SK-N-SH treated with all-trans-retinoic acid at 6 μM for 48 hours (cell line): Measurements from ENCODE around the gene VAPA.

Source experiments
- ATAC-seq: fragments of 200-7000 bp; cut with Tn5 transposase; 3 replicates; pipeline ENCODE4 v1.9.1; 2020; ENCODE audit warnings: mild to moderate bottlenecking, moderate library complexity
- ARNTL ChIP-seq: fragments of 450-650 bp; formaldehyde crosslinking; IDR thresholded peaks from 2 replicates; pipeline ENCODE4 v1.5.0; 2020; ENCODE audit warnings: low read depth, mild to moderate bottlenecking, moderate library complexity, borderline replicate concordance
- BACH2 ChIP-seq: fragments of 250-450 bp; sonication (Bioruptor Pico); IDR thresholded peaks from 2 replicates; pipeline ENCODE4 v1.9.0; 2021; ENCODE audit warnings: mild to moderate bottlenecking, borderline replicate concordance
- CREB5 ChIP-seq: fragments of 250-450 bp; sonication (Bioruptor Pico); IDR thresholded peaks from 2 replicates; pipeline ENCODE4 v1.5.1; 2020; ENCODE audit warnings: low read depth, mild to moderate bottlenecking, moderate library complexity
- CSDC2 ChIP-seq: fragments of 250-450 bp; sonication (Bioruptor Pico); IDR thresholded peaks from 2 replicates; pipeline ENCODE4 v1.5.0; 2020; ENCODE audit warnings: mild to moderate bottlenecking, moderate library complexity
- CSRNP3 ChIP-seq: fragments of 250-450 bp; sonication (Bioruptor Pico); IDR thresholded peaks from 2 replicates; pipeline ENCODE4 v1.5.1; 2021; ENCODE audit warnings: mild to moderate bottlenecking, moderate library complexity
- ESRRG ChIP-seq: fragments of 250-450 bp; sonication (Bioruptor Pico); IDR thresholded peaks from 2 replicates; pipeline ENCODE4 v1.6.1; 2021; ENCODE audit warnings: mild to moderate bottlenecking
- GLIS3 ChIP-seq: fragments of 250-450 bp; sonication (Bioruptor Pico); IDR thresholded peaks from 2 replicates; pipeline ENCODE4 v1.5.0; 2020; ENCODE audit warnings: mild to moderate bottlenecking, moderate library complexity
- OSR1 ChIP-seq: fragments of 250-450 bp; sonication (Bioruptor Pico); IDR thresholded peaks from 2 replicates; pipeline ENCODE4 v1.8.0; 2022; ENCODE audit warnings: moderate library complexity, mild to moderate bottlenecking, inconsistent platforms
- PPARA ChIP-seq: fragments of 250-450 bp; sonication (Bioruptor Pico); IDR thresholded peaks from 2 replicates; pipeline ENCODE4 v1.5.0; 2020; ENCODE audit warnings: mild to moderate bottlenecking, borderline replicate concordance
- RARB ChIP-seq: fragments of 250-450 bp; sonication (Bioruptor Pico); IDR thresholded peaks from 2 replicates; pipeline ENCODE4 v1.8.0; 2021; ENCODE audit warnings: mild to moderate bottlenecking, moderate library complexity
- SNAI2 ChIP-seq: fragments of 250-450 bp; sonication (Bioruptor Pico); IDR thresholded peaks from 2 replicates; pipeline ENCODE4 v1.5.0; 2020; ENCODE audit warnings: mild to moderate bottlenecking, moderate library complexity
- TCF4 ChIP-seq: fragments of 250-450 bp; sonication (Bioruptor Pico); IDR thresholded peaks from 2 replicates; pipeline ENCODE4 v1.8.0; 2021; ENCODE audit warnings: mild to moderate bottlenecking, moderate library complexity, borderline replicate concordance
- TOX ChIP-seq: fragments of 250-450 bp; sonication (Bioruptor Pico); IDR thresholded peaks from 2 replicates; pipeline ENCODE4 v1.8.0; 2021; ENCODE audit warnings: mild to moderate bottlenecking, moderate library complexity, borderline replicate concordance
- ZC3H10 ChIP-seq: fragments of 250-450 bp; sonication (Bioruptor Pico); IDR thresholded peaks from 2 replicates; pipeline ENCODE4 v1.5.1; 2021; ENCODE audit warnings: mild to moderate bottlenecking, moderate library complexity
- ZFP3 ChIP-seq: fragments of 250-450 bp; sonication (Bioruptor Pico); IDR thresholded peaks from 2 replicates; pipeline ENCODE4 v1.5.0; 2020; ENCODE audit warnings: mild to moderate bottlenecking, moderate library complexity
- ZFP30 ChIP-seq: fragments of 450-650 bp; formaldehyde crosslinking; IDR thresholded peaks from 2 replicates; pipeline ENCODE4 v1.5.0; 2022; ENCODE audit warnings: mild to moderate bottlenecking, moderate library complexity
- ZNF565 ChIP-seq: fragments of 450-650 bp; formaldehyde crosslinking; conservative IDR thresholded peaks from 2 replicates; pipeline ENCODE4 v1.5.0; 2020; ENCODE audit warnings: low read depth, mild to moderate bottlenecking, moderate library complexity
- ZNF70 ChIP-seq: fragments of 450-650 bp; formaldehyde crosslinking; IDR thresholded peaks from 2 replicates; pipeline ENCODE4 v1.5.0; 2020; ENCODE audit warnings: mild to moderate bottlenecking, moderate library complexity
- ZNF8 ChIP-seq: fragments of 450-650 bp; formaldehyde crosslinking; IDR thresholded peaks from 2 replicates; pipeline ENCODE4 v1.5.0; 2020; ENCODE audit warnings: mild to moderate bottlenecking, moderate library complexity
- TF ChIP-seq, protein P1 (sequence below): fragments of 250-450 bp; sonication (Bioruptor Pico); IDR thresholded peaks from 2 replicates; pipeline ENCODE4 v1.8.0; 2021; ENCODE audit warnings: low read depth, mild to moderate bottlenecking, moderate library complexity, borderline replicate concordance
- TF ChIP-seq, protein P2 (sequence below): fragments of 250-450 bp; sonication (Bioruptor Pico); IDR thresholded peaks from 2 replicates; pipeline ENCODE4 v1.5.0; 2020; ENCODE audit warnings: mild to moderate bottlenecking, moderate library complexity
- TF ChIP-seq, protein P3 (sequence below): fragments of 250-450 bp; sonication (Bioruptor Pico); IDR thresholded peaks from 2 replicates; pipeline ENCODE4 v1.8.0; 2020; ENCODE audit warnings: mild to moderate bottlenecking, moderate library complexity, borderline replicate concordance

The VAPA gene

GRCh38 chr18:9878095-9878494 lies 35.7 kb upstream of the VAPA start:
- no peak for ATAC-seq
- TF ChIP-seq OSR1 (CRISPR knock-in tag) (no peak), BACH2 (CRISPR knock-in tag) (no peak), ZFP30 (CRISPR knock-in tag) (no peak), ZNF565 (CRISPR knock-in tag) (no peak), ZC3H10 (CRISPR knock-in tag) (no peak), SNAI2 (CRISPR knock-in tag) (no peak), ZFP3 (CRISPR knock-in tag) (no peak), ZNF8 (CRISPR knock-in tag) (no peak), GLIS3 (no peak), RARB (CRISPR knock-in tag) (no peak), ESRRG (no peak), CSDC2 (no peak), PPARA (no peak), TOX (CRISPR knock-in tag) (no peak), ZNF70 (CRISPR knock-in tag) (no peak)
- TF ChIP-seq, protein P1, sequence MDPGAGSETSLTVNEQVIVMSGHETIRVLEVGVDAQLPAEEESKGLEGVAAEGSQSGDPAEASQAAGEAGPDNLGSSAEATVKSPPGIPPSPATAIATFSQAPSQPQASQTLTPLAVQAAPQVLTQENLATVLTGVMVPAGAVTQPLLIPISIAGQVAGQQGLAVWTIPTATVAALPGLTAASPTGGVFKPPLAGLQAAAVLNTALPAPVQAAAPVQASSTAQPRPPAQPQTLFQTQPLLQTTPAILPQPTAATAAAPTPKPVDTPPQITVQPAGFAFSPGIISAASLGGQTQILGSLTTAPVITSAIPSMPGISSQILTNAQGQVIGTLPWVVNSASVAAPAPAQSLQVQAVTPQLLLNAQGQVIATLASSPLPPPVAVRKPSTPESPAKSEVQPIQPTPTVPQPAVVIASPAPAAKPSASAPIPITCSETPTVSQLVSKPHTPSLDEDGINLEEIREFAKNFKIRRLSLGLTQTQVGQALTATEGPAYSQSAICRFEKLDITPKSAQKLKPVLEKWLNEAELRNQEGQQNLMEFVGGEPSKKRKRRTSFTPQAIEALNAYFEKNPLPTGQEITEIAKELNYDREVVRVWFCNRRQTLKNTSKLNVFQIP: no peak
- TF ChIP-seq, protein P2, sequence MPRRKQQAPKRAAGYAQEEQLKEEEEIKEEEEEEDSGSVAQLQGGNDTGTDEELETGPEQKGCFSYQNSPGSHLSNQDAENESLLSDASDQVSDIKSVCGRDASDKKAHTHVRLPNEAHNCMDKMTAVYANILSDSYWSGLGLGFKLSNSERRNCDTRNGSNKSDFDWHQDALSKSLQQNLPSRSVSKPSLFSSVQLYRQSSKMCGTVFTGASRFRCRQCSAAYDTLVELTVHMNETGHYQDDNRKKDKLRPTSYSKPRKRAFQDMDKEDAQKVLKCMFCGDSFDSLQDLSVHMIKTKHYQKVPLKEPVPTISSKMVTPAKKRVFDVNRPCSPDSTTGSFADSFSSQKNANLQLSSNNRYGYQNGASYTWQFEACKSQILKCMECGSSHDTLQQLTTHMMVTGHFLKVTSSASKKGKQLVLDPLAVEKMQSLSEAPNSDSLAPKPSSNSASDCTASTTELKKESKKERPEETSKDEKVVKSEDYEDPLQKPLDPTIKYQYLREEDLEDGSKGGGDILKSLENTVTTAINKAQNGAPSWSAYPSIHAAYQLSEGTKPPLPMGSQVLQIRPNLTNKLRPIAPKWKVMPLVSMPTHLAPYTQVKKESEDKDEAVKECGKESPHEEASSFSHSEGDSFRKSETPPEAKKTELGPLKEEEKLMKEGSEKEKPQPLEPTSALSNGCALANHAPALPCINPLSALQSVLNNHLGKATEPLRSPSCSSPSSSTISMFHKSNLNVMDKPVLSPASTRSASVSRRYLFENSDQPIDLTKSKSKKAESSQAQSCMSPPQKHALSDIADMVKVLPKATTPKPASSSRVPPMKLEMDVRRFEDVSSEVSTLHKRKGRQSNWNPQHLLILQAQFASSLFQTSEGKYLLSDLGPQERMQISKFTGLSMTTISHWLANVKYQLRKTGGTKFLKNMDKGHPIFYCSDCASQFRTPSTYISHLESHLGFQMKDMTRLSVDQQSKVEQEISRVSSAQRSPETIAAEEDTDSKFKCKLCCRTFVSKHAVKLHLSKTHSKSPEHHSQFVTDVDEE (CRISPR knock-in tag): no peak
- TF ChIP-seq, protein P3, sequence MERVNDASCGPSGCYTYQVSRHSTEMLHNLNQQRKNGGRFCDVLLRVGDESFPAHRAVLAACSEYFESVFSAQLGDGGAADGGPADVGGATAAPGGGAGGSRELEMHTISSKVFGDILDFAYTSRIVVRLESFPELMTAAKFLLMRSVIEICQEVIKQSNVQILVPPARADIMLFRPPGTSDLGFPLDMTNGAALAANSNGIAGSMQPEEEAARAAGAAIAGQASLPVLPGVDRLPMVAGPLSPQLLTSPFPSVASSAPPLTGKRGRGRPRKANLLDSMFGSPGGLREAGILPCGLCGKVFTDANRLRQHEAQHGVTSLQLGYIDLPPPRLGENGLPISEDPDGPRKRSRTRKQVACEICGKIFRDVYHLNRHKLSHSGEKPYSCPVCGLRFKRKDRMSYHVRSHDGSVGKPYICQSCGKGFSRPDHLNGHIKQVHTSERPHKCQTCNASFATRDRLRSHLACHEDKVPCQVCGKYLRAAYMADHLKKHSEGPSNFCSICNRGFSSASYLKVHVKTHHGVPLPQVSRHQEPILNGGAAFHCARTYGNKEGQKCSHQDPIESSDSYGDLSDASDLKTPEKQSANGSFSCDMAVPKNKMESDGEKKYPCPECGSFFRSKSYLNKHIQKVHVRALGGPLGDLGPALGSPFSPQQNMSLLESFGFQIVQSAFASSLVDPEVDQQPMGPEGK (CRISPR knock-in tag): no peak

DNA sequence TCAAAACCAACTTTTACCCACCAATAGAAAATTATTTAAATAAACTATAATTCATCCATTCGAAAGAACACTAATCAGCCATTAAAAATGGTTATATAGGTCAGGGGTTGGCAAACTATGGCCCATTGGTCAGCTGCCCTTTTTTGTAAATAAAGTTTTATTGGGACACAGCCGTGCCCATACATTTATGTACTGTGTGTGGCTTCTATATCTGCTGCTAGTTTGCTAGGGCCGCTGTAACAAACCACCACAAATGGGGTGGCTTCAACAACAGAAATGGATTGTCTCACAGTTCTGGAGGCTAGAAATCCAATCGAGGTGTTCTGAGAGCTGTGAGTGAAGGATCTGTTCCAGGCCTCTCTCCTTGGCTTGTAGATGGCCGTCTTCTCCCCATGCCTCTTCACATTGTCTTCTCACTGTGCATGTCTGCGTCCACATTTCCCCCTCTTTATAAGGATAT lies 35.0 kb upstream of the VAPA start:
- no peak for ATAC-seq
- TF ChIP-seq GLIS3 (no peak), CSDC2 (no peak), ZC3H10 (CRISPR knock-in tag) (no peak), BACH2 (CRISPR knock-in tag) (no peak), OSR1 (CRISPR knock-in tag) (no peak), ZFP30 (CRISPR knock-in tag) (no peak)

DNA sequence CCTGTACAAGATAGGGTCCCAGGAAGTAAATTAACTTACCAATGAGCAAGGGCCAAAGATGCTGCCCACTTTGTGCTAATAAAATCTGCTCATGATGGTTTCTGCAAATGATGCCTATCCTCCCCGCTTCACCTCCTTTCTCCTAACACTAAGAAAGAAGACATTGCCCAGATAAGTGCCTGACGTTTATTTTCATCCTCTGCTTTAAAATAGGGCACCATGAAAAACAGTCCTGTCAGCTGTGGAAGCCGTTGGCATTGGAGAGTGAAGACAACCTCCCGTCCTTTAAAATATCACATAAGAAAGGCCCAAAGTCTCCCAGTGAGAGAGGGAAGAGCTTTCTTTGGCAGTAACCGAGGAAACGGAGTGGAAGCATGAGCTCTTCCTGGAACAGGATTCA lies 29.7 kb upstream of the VAPA start:
- no peak for ATAC-seq
- no peak for TF ChIP-seq TCF4
- no peak for TF ChIP-seq ZNF565 (CRISPR knock-in tag)
- TF ChIP-seq, protein P3 (CRISPR knock-in tag): no peak
- no peak for TF ChIP-seq ZNF8 (CRISPR knock-in tag)

DNA sequence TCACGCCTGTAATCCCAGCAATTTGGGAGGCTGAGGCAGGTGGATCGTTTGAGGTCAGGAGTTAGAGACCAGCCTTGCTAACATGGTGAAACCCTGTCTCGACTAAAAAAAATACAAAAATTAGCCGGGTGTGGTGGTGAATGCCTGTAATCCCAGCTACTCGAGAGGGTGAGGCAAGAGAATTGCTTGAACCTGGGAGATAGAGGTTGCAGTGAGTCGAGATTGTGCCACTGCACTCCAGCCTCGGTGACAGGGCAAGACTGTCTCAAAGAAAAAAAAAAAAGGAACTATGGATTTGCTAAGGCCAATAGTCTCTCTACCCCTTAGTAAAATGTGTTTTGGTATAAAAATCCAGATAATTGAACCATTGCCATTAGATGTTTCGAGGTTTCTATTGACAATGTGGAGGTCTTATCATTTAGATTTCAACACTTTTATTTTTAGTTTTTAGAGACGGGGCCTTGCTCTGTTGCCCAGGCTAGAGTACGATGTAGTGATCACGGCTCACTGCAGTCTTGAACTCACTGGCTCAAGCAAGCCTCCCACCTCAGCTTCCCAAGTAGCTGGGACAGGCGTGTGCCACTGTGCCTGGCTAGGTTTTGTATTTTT lies 29.2 kb upstream of the VAPA start:
- ATAC-seq: no peak
- TF ChIP-seq ARNTL (no peak), ZC3H10 (CRISPR knock-in tag) (no peak), CSDC2 (no peak), ZFP3 (CRISPR knock-in tag) (no peak), ZNF8 (CRISPR knock-in tag) (no peak), CSRNP3 (no peak), ZFP30 (CRISPR knock-in tag) (no peak), OSR1 (CRISPR knock-in tag) (no peak), RARB (CRISPR knock-in tag) (no peak), CREB5 (no peak)
- TF ChIP-seq, protein P2 (CRISPR knock-in tag): no peak
